Type B pancreatic cell (in vitro differentiated cells): ENCODE data around the gene TRPM3. TPM values are rescaled to one million over a fixed set of nuclear protein-coding genes. Genes with fewer than 3 reads are reported as not detected.
A peak's percentile ranks its signal among the peaks of the same experiment; 100 is the strongest.

ENCODE experiments used
- DNase-seq: peaks from one replicate; pipeline ENCODE4 v3.0.0; 2021; ENCODE audit warnings: mixed read lengths; ENCODE audit not compliant: unreplicated experiment; ENCODE audit errors: extremely low spot score
- H3K27ac Mint-ChIP-seq: 2 replicates; pipeline ENCODE4 v1.8.0; 2021; ENCODE audit warnings: mild to moderate bottlenecking, mixed read lengths
- H3K27me3 Mint-ChIP-seq: 2 replicates; pipeline ENCODE4 v1.8.0; 2021; ENCODE audit warnings: mixed read lengths
- H3K36me3 Mint-ChIP-seq: 2 replicates; pipeline ENCODE4 v1.8.0; 2021; ENCODE audit warnings: mixed read lengths
- H3K4me1 Mint-ChIP-seq: one replicate; pipeline ENCODE4 v1.8.0; 2021; ENCODE audit warnings: mixed read lengths; ENCODE audit not compliant: unreplicated experiment
- H3K4me3 Mint-ChIP-seq: 2 replicates; pipeline ENCODE4 v1.8.0; 2021; ENCODE audit warnings: mild to moderate bottlenecking, mixed read lengths
- H3K9me3 Mint-ChIP-seq: 2 replicates; pipeline ENCODE4 v1.8.0; 2021; ENCODE audit warnings: mixed read lengths
- CTCF ChIP-seq: fragments of 200-600 bp; sonication (generic); conservative IDR thresholded peaks from 2 replicates; pipeline ENCODE4 v1.5.0; 2021; ENCODE audit warnings: antibody characterized with exemption, mild to moderate bottlenecking
- total RNA-seq: library from RNA; stranded (reverse); gene quantifications from 2 replicates; pipeline ENCODE4 v1.2.1, GENCODE V29; 2021; ENCODE audit warnings: low replicate concordance

The TRPM3 gene
- total RNA-seq, 1 donor from 2014 or later: 17.0 TPM

GRCh38 chr9:70602321-70603019 is 519.0 kb downstream of the TRPM3 start:
- peaks cover 20% of the 10 kb centered on the region for H3K4me1 Mint-ChIP-seq
- no peaks in the 10 kb centered on the region for H3K27me3 Mint-ChIP-seq
- no peak overlapping the region for H3K27ac Mint-ChIP-seq
- H3K36me3 Mint-ChIP-seq: peaks cover 3% of the 10 kb centered on the region
- no peaks in the 10 kb centered on the region for H3K9me3 Mint-ChIP-seq
- H3K4me3 Mint-ChIP-seq: no peak overlapping the region
- no peak for DNase-seq
- TF ChIP-seq CTCF: peak; percentile 88

GRCh38 chr9:70601000-70601951 is 520.1 kb downstream of the TRPM3 start:
- H3K27ac Mint-ChIP-seq: no peak overlapping the region
- no peaks in the 10 kb centered on the region for H3K27me3 Mint-ChIP-seq
- no peak for TF ChIP-seq CTCF
- peaks cover 20% of the 10 kb centered on the region for H3K4me1 Mint-ChIP-seq
- H3K36me3 Mint-ChIP-seq: peaks cover 3% of the 10 kb centered on the region
- no peaks in the 10 kb centered on the region for H3K9me3 Mint-ChIP-seq
- no peak for DNase-seq
- peak overlapping the region; percentile 21 for H3K4me3 Mint-ChIP-seq

GRCh38 chr9:70600506-70600905 is 520.9 kb downstream of the TRPM3 start:
- Mint-ChIP-seq H3K4me1 (peaks cover 20% of the 10 kb centered on the region), H3K27ac (no peak overlapping the region), H3K27me3 (no peaks in the 10 kb centered on the region), H3K36me3 (peaks cover 3% of the 10 kb centered on the region), H3K4me3 (no peak overlapping the region), H3K9me3 (no peaks in the 10 kb centered on the region)
- TF ChIP-seq CTCF: no peak
- no peak for DNase-seq

GRCh38 chr9:70597886-70598285 is 523.5 kb downstream of the TRPM3 start:
- Mint-ChIP-seq H3K4me3 (no peak overlapping the region), H3K27me3 (no peaks in the 10 kb centered on the region), H3K27ac (no peak overlapping the region), H3K36me3 (peaks cover 3% of the 10 kb centered on the region), H3K9me3 (no peaks in the 10 kb centered on the region), H3K4me1 (peaks cover 20% of the 10 kb centered on the region)
- no peak for TF ChIP-seq CTCF
- DNase-seq: no peak

- Mint-ChIP-seq H3K27me3 (no peaks in the 10 kb centered on the region), H3K36me3 (peaks cover 3% of the 10 kb centered on the region), H3K9me3 (no peaks in the 10 kb centered on the region), H3K27ac (no peak overlapping the region), H3K4me3 (no peak overlapping the region), H3K4me1 (no peaks in the 10 kb centered on the region)
- TF ChIP-seq CTCF: no peak
- no peak for DNase-seq
These were observed 526.2 kb downstream of the TRPM3 start for GRCh38 chr9:70595211-70595610.
